Measurements from ENCODE around the gene MTMR1.

The MTMR1 gene

GRCh38 chrX:150763303-150763797, 70.2 kb downstream of the MTMR1 start:
- DNase-seq, result no peak

DNA sequence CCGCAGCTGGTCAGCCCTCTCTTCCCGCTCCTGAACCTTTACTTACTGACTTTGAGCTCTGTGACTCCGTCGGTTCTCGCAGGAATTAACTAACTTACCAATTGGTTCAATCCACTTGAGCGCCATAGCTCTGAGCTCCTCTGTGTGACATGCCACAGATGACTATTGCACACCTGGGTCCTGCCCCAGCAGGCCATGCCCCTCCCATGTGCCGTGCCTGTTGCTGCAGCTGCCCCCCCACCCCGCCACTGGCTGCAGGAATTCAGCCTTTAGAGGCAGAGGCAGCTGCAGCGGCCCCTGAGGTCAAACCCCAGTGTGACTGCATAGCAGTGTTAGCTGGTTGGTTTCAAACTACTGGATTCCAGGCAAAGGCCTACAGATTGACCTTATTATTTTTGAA, 70.6 kb downstream of the MTMR1 start:
- DNase-seq, result no peak

GRCh38 chrX:150765237-150765636, 72.0 kb downstream of the MTMR1 start:
- no peak for DNase-seq

DNA sequence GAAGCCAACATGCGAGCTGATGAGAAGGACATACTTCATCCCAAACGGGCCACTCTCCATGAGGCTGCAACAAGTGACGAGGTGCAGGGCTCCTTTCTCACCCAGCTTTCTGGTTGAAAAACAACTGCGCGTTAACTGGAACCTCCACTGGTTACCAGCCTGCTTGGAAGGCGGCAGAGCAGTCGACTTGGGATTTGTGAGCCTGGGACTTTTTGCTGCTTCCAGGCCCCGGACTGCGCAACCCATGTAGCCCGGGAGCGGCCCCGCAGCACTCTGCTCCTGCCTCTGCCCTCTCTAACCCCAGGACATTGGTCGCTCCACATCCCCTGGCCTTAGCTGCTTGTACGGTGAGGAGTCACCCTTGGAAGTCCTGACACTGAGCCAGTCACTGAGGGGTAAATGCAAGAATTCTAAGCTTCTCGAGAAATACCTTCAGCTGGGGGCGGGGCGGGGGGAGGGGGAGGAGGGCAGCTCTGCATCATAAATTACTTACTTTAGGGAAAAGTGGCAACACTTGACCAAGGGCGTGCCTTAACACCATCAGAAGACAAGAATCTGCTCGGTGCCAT, 72.7 kb downstream of the MTMR1 start:
- DNase-seq, result no peak

GRCh38 chrX:150766351-150767044, 73.3 kb downstream of the MTMR1 start:
- no peak for DNase-seq

GRCh38 chrX:150767045-150767395, 73.8 kb downstream of the MTMR1 start:
- DNase-seq, result no peak

- no peak for DNase-seq
Measured at GRCh38 chrX:150767475-150768131, 74.4 kb downstream of the MTMR1 start.

GRCh38 chrX:150768132-150768485, 74.9 kb downstream of the MTMR1 start:
- no peak for DNase-seq

DNA sequence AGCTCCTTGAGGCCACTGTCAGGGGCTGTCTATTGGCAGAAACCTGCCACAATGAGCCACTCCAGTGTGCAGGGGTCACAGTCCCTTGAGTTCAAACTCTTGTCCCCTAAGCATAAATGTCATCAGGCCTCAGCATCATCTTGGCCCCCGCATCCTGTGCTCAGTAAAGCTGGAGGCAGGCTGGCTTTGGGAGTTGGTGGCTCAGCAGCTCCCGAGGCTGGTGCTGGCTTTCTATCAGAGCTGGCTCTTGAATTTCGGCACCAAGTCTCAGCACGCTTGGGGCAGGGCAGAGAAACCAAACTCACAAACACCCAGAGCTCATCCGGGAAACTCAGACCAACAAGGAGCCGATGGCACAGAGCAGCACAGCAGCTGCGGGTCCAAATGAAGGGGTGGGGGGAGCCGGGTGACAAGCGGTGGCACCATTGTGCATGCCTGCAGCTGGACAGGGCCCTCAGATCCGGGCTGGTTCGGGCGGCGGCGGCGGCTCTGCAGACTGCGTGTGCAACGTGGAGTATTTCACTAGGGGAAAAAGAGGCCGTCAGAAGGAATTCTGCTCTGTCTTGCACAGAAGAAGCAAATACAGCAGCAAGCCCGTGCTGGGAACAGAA, 75.5 kb downstream of the MTMR1 start:
- DNase-seq, result no peak

GRCh38 chrX:150769408-150769807, 76.2 kb downstream of the MTMR1 start:
- DNase-seq, result no peak

GRCh38 chrX:150770623-150771022, 77.4 kb downstream of the MTMR1 start:
- no peak for DNase-seq

DNA sequence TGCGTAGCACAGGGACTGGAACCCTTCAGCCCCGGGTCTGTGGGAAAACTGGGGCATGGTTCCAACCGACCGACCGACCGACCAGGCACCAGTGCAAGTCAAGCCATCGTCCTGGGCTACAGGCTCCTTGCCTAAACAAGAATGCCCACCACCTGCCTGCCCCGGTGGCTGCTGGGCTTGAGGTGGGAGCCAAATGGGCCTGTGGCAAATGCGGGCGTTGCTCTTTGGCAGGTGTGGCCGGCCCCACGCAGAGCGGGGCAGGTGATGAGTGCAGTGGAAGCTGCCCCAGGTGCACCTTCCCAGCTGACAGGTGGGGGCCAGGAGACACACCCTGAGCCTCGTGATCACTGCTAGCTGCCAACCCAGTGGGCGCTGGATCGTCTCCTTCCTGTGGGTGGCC, 77.9 kb downstream of the MTMR1 start:
- no peak for DNase-seq

DNA sequence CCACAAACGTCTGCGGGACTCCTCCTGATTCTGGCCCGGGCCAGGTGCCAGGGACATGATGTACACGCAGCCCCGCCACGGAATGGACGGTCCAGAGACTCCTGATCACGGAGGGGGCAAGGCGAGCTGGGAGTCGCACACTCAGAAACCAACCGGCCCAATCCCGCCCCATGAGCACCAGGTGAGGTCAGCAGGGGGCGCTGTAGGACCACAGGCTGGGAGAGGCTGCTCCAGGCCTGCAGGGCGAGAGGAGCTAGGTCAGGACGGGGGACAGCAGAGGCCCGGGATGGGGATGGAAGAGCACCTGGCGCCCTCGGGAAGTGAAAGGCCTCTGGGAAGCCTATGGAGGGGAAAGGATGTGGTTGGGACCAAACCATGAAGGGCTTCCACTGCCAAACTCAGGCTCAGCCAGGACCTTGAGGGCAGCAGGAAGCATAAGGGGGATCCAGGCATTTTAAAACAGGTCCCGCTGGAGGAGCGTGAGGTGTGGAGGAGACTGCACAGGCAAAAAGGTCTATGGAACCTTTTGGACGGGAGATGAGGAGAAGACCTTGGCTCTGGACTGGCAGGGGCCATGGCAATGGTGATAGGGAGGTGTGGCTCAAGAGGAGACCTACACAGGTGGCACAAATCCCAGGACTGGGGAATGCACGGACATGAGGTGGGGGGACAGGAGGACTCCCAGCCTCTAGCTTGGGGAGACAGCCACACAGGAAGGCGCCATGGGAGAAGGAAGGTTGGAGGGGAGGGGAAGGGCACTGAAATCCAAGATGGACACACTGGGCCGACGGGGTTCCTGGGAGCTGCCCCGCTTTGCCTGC, 79.2 kb downstream of the MTMR1 start:
- peak in 1 of 2 experiments; percentile 22 for DNase-seq

DNA sequence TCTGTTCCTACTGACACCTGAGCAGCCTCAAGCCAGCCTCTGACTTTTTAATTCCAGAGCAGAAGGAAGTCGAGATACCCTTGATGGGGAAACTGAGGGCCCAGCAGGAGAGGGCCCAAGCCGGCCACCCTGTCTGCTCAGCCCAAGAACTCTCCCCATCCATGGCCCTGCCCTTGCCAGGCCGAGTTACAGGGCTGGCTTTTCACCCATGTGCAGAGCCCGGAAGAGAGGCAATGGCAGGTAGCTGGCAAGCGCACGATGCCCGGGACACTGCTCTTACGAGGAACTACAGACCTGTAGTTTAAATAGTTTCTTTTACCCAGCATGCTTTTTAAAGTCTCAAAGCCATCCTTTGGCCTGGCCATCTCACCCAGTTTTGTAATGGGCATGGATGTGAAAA, 79.9 kb downstream of the MTMR1 start:
- no peak for DNase-seq

- DNase-seq, result no peak
Measured at GRCh38 chrX:150773634-150774033, 80.4 kb downstream of the MTMR1 start.

DNA sequence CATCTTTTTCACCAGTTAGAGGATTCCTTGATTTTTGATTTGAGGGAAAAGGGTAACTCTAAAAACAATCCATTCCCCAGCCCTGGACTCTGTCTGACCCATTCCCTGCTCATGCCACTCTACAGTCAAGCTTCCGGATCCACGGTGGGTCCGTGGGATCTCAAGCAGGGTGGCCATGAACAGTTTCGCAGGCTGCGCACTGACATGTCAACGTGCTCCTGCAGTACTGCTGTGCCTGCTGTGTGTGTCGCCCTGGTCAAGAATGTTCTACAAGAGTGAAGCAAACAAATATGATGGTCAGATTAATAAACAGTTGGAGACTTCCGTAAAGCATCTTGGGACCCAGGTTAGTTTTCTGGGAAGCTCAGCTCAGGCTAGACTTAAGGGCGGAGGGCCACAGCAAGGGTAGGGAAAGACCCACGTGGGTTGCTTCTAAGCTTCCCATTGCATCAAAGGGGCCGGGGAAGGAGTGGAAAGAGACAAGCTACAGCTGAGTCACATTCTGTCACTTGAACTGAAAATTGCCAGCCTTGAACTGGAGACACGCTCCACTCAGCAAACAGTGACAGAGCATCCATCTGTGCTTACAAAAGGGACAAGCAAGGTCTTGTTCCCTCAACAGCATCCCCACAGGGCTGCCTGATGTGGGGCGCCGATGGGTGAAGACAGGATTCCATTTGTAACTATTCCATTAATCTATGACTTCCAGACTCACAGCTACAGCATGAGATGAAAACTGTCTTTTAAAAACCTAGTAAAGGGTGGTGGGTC, 81.8 kb downstream of the MTMR1 start:
- no peak for DNase-seq

DNA sequence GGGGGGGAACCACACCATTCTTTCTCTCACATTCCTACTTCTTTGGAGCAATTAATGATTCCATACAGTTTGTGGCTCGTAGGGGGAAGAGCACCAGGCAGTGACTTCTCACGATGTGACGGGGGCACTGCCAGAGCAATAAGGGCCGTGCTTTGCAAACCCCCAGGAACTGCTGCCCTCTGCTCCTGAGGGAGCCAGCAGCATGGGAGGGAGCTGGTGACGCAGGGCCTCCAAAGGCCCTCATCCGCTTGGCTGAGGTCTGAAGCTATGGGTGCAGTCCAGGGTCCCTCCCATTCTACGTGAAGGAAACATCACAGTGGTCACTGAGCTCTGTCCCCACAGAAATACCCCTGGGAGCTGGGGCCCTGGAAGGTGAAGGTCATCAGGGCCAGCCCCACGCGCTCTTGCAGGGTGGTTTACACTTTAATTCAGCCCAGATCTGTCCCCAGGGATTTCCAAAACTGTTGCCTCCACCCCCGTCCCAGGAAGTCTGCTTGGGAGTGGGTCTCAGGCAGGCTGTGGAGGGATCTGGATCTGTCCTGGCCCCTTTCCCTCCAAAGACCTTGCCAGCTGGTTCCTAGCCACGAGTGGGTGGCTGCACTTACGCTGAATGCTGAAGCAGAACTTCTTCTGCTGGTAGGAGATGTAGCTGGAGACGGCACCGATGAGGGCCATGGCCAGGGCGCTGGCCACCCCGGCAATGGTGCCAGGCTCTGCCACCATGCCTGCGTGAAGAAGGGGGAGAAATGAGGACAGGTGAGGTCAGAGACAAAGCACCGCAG, 82.6 kb downstream of the MTMR1 start:
- DNase-seq, result no peak

- no peak for DNase-seq
Measured at GRCh38 chrX:150777328-150777992, 84.3 kb downstream of the MTMR1 start.

DNA sequence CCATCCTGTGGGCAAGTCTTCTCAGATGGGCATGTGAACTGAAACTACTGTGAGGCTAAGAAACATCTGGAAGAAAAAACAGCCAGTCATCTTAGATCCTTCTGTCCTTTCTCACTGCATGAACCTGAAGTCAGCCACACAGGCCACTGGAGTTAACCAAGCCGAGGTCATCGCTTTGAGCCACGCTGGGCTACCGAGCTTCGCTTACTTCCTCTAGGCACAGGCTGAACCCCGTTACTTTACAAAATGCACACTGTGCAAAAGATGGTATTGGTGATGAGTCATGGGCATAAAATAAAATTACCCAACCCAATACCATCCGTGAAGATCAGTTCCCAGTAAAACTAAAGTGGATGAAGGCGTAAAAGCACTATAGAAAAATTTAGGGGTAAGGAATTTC, 86.2 kb downstream of the MTMR1 start:
- DNase-seq, result no peak

DNA sequence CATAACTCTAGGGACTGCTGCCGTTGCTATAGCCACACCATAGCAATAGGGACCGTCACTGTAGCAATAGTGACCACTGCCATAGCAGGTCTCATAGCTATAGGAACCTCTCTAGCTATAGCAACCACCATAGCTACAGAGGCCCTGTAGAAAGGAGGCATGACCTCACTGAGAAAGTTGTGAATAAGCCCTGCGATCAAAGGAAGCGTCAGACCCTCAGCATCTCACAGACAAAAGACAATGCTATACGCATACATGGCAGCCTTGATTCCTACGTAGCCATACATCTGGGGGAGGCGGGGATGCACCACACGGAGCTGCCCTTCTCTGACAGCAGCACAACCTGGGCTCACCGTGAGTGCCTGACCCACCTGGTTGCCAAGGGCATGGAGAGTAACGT, 88.5 kb downstream of the MTMR1 start:
- DNase-seq, result no peak

- no peak for DNase-seq
Measured at GRCh38 chrX:150790021-150790420, 96.8 kb downstream of the MTMR1 start.

Measured in SW 1271 (cell line).